Body of pancreas (tissue), 4 donors: ENCODE results near the gene INTS2. TPM values are rescaled to one million over a fixed set of nuclear protein-coding genes. Genes with fewer than 3 reads are reported as not detected.

Source experiments
- ATAC-seq: fragments of 150-250 bp; one replicate; pipeline ENCODE4 v1.9.1; 2016
- DNase-seq, 4 donors: peaks; one replicate each; pipeline ENCODE4 v3.0.0-alpha.2; 2019
- H3K27ac ChIP-seq, 4 donors: fragments of 200-600 bp; sonication (generic); 1 replicate in 3 of 4; 2 replicates in 1 of 4; pipeline versions ENCODE4 v1.5.1 to v1.6.1; 2016 to 2019; ENCODE audit warnings: mild to moderate bottlenecking in 1 of 4, mixed read lengths in 1 of 4, moderate library complexity in 1 of 4
- H3K27me3 ChIP-seq, 2 donors: fragments of 200-600 bp; sonication (generic); one replicate each; pipeline ENCODE4 v1.6.0; 2016; ENCODE audit warnings: mild to moderate bottlenecking in 1 of 2
- H3K36me3 ChIP-seq, 2 donors: fragments of 200-600 bp; sonication (generic); replicated peaks in 1 of 2; 2 replicates each; pipeline ENCODE4 v1.5.1; 2016; ENCODE audit warnings: low read depth in 2 of 2; ENCODE audit not compliant: insufficient read depth in 1 of 2
- H3K4me1 ChIP-seq: fragments of 200-600 bp; sonication (generic); one replicate; pipeline ENCODE4 v1.6.0; 2016
- H3K4me3 ChIP-seq, 2 donors: fragments of 200-600 bp; sonication (generic); 1 replicate in 1 of 2; 2 replicates in 1 of 2; pipeline ENCODE4 v1.5.1; 2016 to 2019
- H3K9me3 ChIP-seq, 3 donors: fragments of 200-600 bp; sonication (generic); 1 replicate in 2 of 3; 2 replicates in 1 of 3; pipeline ENCODE4 v1.5.1; 2016
- POLR2A ChIP-seq, 3 donors: fragments of 450-650 bp; IDR thresholded peaks; one replicate each; pipeline ENCODE4 v1.6.1; 2016; ENCODE audit warnings: antibody characterized with exemption in 3 of 3, mild to moderate bottlenecking in 2 of 3
- WGBS, 2 donors: methylation state at CpG; one replicate each; pipeline ENCODE4 v1.1.5; 2017; 5-methylcytosine and 5-hydroxymethylcytosine counted together
- intact Hi-C: fragments of 100-400 bp; cut with DNase I; formaldehyde crosslinking; loops from one replicate; pipeline ENCODE4 v1.15.1; 2023
- total RNA-seq, 2 donors: library from RNA; depleted of rRNA; stranded (reverse); fragments of >200 nt; gene quantifications; one replicate each; pipeline ENCODE4 v1.1.0, GENCODE V29; 2016
- TF ChIP-seq, protein P1 (sequence below), 7 experiments: fragments of 450-650 bp in 4 of 7; fragments of 200-600 bp in 3 of 7; sonication (generic) in 3 of 7; IDR thresholded peaks; one replicate each; pipeline ENCODE4 v1.5.1; 2016 to 2019; ENCODE audit warnings: antibody characterized with exemption in 7 of 7

INTS2 gene
- total RNA-seq, 2 donors from 2014 or later: 3.6 to 13.2 TPM

DNA sequence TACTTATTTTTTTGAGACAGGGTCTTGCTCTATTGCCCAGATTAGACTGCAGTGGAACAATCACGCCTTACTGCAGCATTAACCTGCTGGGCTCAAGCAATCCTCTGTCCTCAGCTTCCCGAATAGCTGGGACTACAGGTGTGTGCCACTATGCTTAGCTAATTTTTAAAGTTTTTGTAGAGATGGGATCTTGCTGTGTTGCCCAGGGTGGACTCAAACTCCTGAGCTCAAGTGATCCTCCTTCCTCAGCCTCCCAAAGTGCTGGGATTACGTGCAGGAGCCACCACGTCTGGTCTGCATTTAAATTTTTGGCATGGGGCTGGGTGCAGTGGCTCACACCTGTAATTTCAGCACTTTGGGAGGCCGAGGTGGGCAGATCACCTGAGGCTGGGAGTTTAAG lies 41.0 kb upstream of the INTS2 start:
- 96 to 98% methylated on average over 5 of the region's 5 CpGs for WGBS, 2 donors
- ATAC-seq (no peak), DNase-seq (no peak)
- H3K4me3 ChIP-seq: no peak overlapping the region
- H3K9me3 ChIP-seq: no peaks in the 10 kb centered on the region
- intact Hi-C loops: no loop called here
- H3K36me3 ChIP-seq: peaks cover 9 to 29% of the 10 kb centered on the region in 2 donors
- H3K27ac ChIP-seq: no peak overlapping the region
- no peaks in the 10 kb centered on the region for H3K27me3 ChIP-seq
- H3K4me1 ChIP-seq: no peaks in the 10 kb centered on the region
- TF ChIP-seq POLR2A (IDR thresholded peaks at IDR 0.05): no peak
- TF ChIP-seq, protein P1, sequence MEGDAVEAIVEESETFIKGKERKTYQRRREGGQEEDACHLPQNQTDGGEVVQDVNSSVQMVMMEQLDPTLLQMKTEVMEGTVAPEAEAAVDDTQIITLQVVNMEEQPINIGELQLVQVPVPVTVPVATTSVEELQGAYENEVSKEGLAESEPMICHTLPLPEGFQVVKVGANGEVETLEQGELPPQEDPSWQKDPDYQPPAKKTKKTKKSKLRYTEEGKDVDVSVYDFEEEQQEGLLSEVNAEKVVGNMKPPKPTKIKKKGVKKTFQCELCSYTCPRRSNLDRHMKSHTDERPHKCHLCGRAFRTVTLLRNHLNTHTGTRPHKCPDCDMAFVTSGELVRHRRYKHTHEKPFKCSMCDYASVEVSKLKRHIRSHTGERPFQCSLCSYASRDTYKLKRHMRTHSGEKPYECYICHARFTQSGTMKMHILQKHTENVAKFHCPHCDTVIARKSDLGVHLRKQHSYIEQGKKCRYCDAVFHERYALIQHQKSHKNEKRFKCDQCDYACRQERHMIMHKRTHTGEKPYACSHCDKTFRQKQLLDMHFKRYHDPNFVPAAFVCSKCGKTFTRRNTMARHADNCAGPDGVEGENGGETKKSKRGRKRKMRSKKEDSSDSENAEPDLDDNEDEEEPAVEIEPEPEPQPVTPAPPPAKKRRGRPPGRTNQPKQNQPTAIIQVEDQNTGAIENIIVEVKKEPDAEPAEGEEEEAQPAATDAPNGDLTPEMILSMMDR (IDR thresholded peaks at IDR 0.05): no peak

DNA sequence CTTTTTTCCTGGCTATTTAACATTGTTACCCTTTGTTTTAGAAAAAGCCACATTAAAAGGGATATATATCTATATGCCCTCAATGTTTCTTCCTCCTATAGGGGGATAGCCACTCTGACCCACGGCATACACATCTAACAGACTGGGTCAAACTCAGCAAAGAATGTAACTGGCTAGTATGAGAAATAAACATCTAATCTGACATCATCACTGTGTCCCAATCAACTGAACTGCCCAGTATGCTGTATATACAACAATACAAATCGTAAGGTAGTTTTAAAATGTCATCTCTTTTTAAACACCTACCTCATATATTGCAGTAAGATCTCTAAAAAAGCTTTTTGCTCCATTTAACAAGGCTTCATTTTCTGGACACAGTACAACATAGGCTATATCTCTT lies 39.9 kb upstream of the INTS2 start:
- no peaks in the 10 kb centered on the region for H3K4me1 ChIP-seq
- WGBS, 2 donors: 85 to 89% methylated on average over 2 of the region's 2 CpGs
- TF ChIP-seq, protein P1 (IDR thresholded peaks at IDR 0.05): no peak
- no peak for TF ChIP-seq POLR2A (IDR thresholded peaks at IDR 0.05)
- no peaks in the 10 kb centered on the region for H3K9me3 ChIP-seq
- intact Hi-C loops: no loop called here
- no peak overlapping the region for H3K4me3 ChIP-seq
- ATAC-seq (no peak), DNase-seq (no peak)
- H3K27ac ChIP-seq: no peak overlapping the region
- no peaks in the 10 kb centered on the region for H3K27me3 ChIP-seq
- H3K36me3 ChIP-seq: peaks cover 11 to 29% of the 10 kb centered on the region in 2 donors

DNA sequence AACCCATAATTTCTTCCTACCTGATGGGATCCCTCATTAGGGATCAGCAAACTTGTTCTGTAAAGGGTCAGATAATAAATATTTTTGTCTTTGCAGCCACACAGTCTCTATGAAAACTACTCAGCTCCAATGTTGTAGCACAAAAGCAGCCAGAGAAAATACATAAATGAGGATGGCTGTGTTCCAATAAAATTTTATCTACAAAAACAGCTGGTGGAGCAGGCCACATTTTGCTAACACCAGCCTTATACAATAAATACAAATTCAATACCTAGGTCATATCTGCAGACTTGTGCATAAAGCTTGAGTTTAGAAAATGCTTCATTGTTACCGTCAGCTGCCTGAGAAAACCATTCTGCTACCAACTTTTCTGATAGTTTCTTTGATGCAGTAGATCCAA lies 38.4 kb upstream of the INTS2 start:
- TF ChIP-seq, protein P1 (IDR thresholded peaks at IDR 0.05): no peak
- no peak for TF ChIP-seq POLR2A (IDR thresholded peaks at IDR 0.05)
- H3K27ac ChIP-seq: no peak overlapping the region
- no peak overlapping the region for H3K4me3 ChIP-seq
- intact Hi-C loops: no loop called here
- no peak for DNase-seq
- no peaks in the 10 kb centered on the region for H3K9me3 ChIP-seq
- no peaks in the 10 kb centered on the region for H3K4me1 ChIP-seq
- ATAC-seq: no peak
- H3K36me3 ChIP-seq: peaks cover 11 to 28% of the 10 kb centered on the region in 2 donors
- 0% methylated on average over 1 of the region's 1 CpG for WGBS, 2 donors
- H3K27me3 ChIP-seq: no peaks in the 10 kb centered on the region

DNA sequence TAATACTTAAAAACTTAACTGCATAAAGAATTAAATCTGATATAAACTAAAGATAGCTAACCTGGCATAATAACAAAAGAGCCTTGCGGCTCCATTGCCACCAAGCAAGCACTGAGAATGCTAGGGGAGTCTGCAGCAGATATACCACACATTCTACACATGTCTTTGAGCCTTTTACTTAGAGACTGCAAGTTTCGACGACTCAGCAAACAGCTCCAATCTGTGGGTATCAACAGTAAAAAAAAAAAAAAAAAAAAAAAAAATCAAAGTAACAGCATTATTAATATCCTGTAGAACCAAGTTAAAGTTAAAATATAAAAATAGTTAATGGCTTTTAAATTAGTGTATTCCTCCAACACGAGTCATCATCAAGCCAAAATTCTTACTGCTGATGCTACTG lies 27.8 kb upstream of the INTS2 start:
- Histone ChIP-seq H3K27me3 (no peaks in the 10 kb centered on the region), H3K27ac (no peak overlapping the region), H3K4me3 (no peak overlapping the region), H3K4me1 (no peaks in the 10 kb centered on the region), H3K36me3 (peaks cover 15 to 40% of the 10 kb centered on the region in 2 donors), H3K9me3 (no peaks in the 10 kb centered on the region)
- no peak for DNase-seq
- no peak for ATAC-seq
- intact Hi-C loops: no loop called here
- WGBS, 2 donors: 72 to 75% methylated on average over 4 of the region's 4 CpGs
- no peak for TF ChIP-seq POLR2A (IDR thresholded peaks at IDR 0.05)
- TF ChIP-seq, protein P1 (IDR thresholded peaks at IDR 0.05): no peak

DNA sequence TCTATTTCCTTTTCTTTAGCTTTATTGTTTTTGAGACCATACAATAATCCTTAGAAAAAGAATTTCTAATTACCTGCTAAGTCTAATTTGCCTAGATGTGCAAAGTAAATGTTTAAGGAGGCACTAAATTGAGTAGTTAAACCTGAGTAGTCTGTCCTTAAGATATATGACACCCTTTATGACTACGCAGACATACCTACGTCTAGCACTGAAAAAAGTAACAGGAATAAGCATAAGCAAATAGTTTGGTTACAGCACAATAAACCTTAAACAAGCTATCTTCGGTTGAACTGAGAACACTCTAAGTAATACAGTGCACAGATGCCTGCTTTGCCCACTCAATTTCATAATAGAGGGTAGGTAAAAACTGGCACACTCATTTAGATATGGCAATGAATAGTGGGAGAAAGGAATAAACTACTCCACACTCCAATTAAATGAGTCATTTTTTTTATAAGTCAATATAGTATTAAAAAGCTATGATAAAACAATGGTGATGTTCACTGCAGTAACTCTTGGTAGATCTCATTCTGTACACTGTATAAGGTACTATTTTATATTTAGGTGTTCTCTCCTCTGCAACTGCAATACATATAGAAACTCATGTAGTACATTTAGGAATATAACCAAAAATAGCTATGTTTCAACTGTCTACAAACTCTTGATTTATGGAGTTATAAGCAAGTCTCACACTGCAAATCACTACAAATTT lies 19.7 kb upstream of the INTS2 start:
- no peak for TF ChIP-seq POLR2A (IDR thresholded peaks at IDR 0.05)
- TF ChIP-seq, protein P1 (IDR thresholded peaks at IDR 0.05): no peak
- intact Hi-C loops: no loop called here
- no peak for ATAC-seq
- Histone ChIP-seq H3K27ac (no peak overlapping the region), H3K36me3 (peaks cover 22 to 31% of the 10 kb centered on the region in 2 donors), H3K4me1 (peaks cover 8% of the 10 kb centered on the region), H3K27me3 (no peaks in the 10 kb centered on the region), H3K4me3 (no peak overlapping the region), H3K9me3 (no peaks in the 10 kb centered on the region)
- WGBS, 2 donors: 81 to 82% methylated on average over 3 of the region's 3 CpGs
- DNase-seq: no peak
